WTC11 (cell line): Measurements from ENCODE around the gene OPN5.

Source experiments
- ATF3 ChIP-seq: sonication (generic); formaldehyde crosslinking; conservative IDR thresholded peaks from 2 replicates; pipeline ENCODE4 v1.8.1; 2022; ENCODE audit warnings: mild to moderate bottlenecking, missing genetic modification reagents
- ELF4 ChIP-seq: sonication (generic); formaldehyde crosslinking; IDR thresholded peaks from 2 replicates; pipeline ENCODE4 v1.8.1; 2022; ENCODE audit warnings: low read depth, mild to moderate bottlenecking, moderate library complexity, missing genetic modification reagents
- SMAD3 ChIP-seq: sonication (generic); formaldehyde crosslinking; IDR thresholded peaks from 2 replicates; pipeline ENCODE4 v1.8.0; 2022; ENCODE audit warnings: missing genetic modification reagents, mild to moderate bottlenecking, borderline replicate concordance
- ZNF121 ChIP-seq: sonication (generic); formaldehyde crosslinking; IDR thresholded peaks from 2 replicates; pipeline ENCODE4 v1.8.0; 2023; ENCODE audit warnings: missing genetic modification reagents
- ZNF138 ChIP-seq: sonication (generic); formaldehyde crosslinking; conservative IDR thresholded peaks from 2 replicates; pipeline ENCODE4 v1.8.1; 2022; ENCODE audit warnings: mild to moderate bottlenecking, moderate library complexity, missing genetic modification reagents
- TF ChIP-seq, protein P1 (sequence below): fragments of 200-600 bp; IDR thresholded peaks from 2 replicates; pipeline ENCODE4 v1.8.0; 2022; ENCODE audit warnings: antibody characterized with exemption
- TF ChIP-seq, protein P2 (sequence below): sonication (generic); formaldehyde crosslinking; IDR thresholded peaks from 2 replicates; pipeline ENCODE4 v1.8.0; 2023; ENCODE audit warnings: missing genetic modification reagents

DNA sequence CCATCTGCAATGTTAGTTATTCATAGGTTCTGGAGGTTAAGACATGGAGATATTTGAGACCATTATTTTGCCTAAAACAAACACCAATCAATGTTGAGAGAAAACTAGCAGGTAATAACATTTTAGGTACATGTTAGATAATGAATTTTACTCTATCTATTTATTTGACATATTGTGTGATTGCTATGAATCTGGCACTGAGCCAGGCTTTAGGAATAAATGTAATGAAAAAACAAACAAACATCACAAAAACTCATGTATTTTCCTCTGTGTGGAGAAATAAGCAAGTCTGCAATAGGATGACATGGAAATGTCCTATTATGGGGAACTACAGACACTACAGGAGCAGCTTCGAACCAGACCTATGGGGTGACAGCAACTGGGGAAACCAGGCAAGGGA is 57.8 kb downstream of the OPN5 start:
- TF ChIP-seq, protein P1, sequence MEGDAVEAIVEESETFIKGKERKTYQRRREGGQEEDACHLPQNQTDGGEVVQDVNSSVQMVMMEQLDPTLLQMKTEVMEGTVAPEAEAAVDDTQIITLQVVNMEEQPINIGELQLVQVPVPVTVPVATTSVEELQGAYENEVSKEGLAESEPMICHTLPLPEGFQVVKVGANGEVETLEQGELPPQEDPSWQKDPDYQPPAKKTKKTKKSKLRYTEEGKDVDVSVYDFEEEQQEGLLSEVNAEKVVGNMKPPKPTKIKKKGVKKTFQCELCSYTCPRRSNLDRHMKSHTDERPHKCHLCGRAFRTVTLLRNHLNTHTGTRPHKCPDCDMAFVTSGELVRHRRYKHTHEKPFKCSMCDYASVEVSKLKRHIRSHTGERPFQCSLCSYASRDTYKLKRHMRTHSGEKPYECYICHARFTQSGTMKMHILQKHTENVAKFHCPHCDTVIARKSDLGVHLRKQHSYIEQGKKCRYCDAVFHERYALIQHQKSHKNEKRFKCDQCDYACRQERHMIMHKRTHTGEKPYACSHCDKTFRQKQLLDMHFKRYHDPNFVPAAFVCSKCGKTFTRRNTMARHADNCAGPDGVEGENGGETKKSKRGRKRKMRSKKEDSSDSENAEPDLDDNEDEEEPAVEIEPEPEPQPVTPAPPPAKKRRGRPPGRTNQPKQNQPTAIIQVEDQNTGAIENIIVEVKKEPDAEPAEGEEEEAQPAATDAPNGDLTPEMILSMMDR: no peak
- TF ChIP-seq, protein P2, sequence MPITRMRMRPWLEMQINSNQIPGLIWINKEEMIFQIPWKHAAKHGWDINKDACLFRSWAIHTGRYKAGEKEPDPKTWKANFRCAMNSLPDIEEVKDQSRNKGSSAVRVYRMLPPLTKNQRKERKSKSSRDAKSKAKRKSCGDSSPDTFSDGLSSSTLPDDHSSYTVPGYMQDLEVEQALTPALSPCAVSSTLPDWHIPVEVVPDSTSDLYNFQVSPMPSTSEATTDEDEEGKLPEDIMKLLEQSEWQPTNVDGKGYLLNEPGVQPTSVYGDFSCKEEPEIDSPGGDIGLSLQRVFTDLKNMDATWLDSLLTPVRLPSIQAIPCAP: no peak
- TF ChIP-seq ATF3 (CRISPR knock-in tag): no peak
- no peak for TF ChIP-seq ELF4
- TF ChIP-seq SMAD3: no peak
- TF ChIP-seq ZNF138 (CRISPR knock-in tag): no peak
- TF ChIP-seq ZNF121: no peak
